Omental fat pad (tissue), 4 donors: ENCODE measurements around the gene ANKRD39. TPM values are rescaled to one million over a fixed set of nuclear protein-coding genes. Genes with fewer than 3 reads are reported as not detected.
"Not testable (repeated sequence)": the region's sequence is repeated elsewhere in the genome, so short reads cannot be mapped to it uniquely, and the experiment has no call there.

Experiments
- ATAC-seq: fragments of 150-250 bp; one replicate; pipeline ENCODE4 v1.9.1; 2016; ENCODE audit warnings: mild to moderate bottlenecking, moderate library complexity; ENCODE audit not compliant: low FRiP score
- DNase-seq: peaks from one replicate; pipeline ENCODE4 v3.0.0-alpha.2; 2019; ENCODE audit warnings: low spot score
- total RNA-seq, 4 donors: library from RNA; depleted of rRNA; stranded (reverse); fragments of >200 nt; gene quantifications; one replicate each; pipeline ENCODE4 v1.1.0, GENCODE V29; 2016
- TF ChIP-seq, protein P1 (sequence below), 3 donors: fragments of 450-650 bp; IDR thresholded peaks; one replicate each; pipeline ENCODE4 v1.5.1; 2016 to 2017; ENCODE audit warnings: antibody characterized with exemption in 3 of 3, mild to moderate bottlenecking in 3 of 3, moderate library complexity in 2 of 3

The ANKRD39 gene
- total RNA-seq, 4 donors from 2014 or later: 6.6 to 15.3 (median 10.3) TPM

- TF ChIP-seq, protein P1, sequence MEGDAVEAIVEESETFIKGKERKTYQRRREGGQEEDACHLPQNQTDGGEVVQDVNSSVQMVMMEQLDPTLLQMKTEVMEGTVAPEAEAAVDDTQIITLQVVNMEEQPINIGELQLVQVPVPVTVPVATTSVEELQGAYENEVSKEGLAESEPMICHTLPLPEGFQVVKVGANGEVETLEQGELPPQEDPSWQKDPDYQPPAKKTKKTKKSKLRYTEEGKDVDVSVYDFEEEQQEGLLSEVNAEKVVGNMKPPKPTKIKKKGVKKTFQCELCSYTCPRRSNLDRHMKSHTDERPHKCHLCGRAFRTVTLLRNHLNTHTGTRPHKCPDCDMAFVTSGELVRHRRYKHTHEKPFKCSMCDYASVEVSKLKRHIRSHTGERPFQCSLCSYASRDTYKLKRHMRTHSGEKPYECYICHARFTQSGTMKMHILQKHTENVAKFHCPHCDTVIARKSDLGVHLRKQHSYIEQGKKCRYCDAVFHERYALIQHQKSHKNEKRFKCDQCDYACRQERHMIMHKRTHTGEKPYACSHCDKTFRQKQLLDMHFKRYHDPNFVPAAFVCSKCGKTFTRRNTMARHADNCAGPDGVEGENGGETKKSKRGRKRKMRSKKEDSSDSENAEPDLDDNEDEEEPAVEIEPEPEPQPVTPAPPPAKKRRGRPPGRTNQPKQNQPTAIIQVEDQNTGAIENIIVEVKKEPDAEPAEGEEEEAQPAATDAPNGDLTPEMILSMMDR (IDR thresholded peaks at IDR 0.05): no peak
- ATAC-seq: no peak
- no peak for DNase-seq
Measured at GRCh38 chr2:96808176-96808837, 49.5 kb downstream of the ANKRD39 start.

DNA sequence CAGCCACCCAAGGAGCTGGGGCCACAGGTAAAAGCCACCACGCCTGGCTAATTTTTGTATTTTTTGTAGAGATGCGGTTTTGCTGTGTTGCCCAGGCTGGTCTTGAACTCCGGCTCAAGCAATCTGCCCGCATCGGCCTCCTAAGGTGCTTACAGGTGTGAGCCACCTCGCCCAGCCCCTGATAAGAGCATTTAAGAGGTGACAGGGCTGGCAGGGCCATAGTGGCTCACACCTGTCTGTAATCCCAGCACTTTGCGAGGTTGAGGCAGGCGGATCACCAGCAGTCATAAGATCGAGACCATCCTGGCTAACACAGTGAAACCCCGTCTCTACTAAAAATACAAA lies 50.7 kb downstream of the ANKRD39 start:
- TF ChIP-seq, protein P1 (IDR thresholded peaks at IDR 0.05): no peak
- ATAC-seq: no peak
- no peak for DNase-seq

DNA sequence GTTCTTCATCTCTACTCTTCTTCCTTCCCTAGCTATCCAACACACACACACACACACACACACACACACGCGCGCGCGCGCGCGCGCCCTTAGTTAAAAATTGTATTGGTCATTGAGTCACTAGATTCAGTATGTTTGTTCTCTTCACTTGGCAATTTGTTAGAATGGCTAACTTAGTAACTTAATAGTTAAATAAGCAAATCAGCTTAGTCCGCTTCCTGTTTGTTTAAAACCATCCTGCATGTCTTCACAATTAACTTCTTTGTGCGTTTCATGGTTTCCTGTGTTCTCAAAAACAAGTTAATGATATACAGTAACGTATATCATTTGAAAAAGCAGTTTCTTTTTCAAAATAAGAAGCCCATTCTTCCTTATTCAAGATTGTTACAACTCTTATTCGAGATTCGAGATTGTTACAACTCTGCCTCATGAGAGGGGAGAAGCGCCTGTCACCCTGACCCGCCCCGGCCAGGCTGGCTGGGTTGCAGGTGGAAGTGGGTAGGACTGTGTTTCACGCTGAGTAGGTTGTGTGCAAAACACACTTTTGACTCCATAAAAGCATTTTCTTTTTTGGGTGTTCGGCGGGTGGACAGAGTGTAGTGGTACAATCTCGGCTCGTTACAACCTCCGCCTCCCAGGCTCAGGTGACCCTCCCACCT lies 51.2 kb downstream of the ANKRD39 start:
- TF ChIP-seq, protein P1 (IDR thresholded peaks at IDR 0.05): no peak
- DNase-seq (no peak), ATAC-seq (no peak)

DNA sequence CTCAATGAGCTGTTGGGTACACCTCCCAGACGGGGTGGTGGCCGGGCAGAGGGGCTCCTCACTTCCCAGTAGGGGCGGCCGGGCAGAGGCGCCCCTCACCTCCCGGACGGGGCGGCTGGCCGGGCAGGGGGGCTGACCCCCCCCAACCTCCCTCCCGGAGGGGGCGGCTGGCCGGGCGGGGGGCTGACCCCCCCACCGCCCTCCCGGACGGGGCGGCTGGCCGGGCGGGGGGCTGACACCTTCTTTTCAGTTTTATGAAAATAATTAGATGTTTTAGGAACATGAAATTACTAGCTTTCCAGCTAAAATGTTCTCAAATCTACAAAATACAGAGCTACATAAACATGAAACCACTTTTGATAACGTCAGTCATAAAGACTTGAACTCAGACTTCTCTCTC lies 51.9 kb downstream of the ANKRD39 start:
- not testable (repeated sequence) for DNase-seq, ATAC-seq

DNA sequence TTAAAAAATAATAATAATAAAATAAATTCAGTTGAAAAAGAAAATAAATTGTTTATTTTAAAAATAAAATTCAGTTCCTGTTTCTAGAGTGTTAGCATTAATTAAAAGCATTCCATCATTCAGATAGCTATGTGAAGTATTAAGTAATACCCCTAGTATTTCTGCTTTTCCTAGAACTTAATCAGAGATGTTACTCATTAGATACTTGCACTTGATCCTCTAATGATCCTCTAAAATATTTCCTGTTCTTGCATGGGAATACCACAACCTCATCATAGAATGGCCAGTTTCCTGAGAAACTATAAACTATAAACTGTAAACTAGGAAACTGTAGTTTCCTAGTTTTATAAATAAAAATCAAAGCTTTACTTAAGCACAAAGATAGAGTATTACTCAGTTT lies 52.8 kb downstream of the ANKRD39 start:
- TF ChIP-seq, protein P1 (IDR thresholded peaks at IDR 0.05): no peak
- ATAC-seq (no peak), DNase-seq (no peak)

GRCh38 chr2:96802721-96803120 lies 55.1 kb downstream of the ANKRD39 start:
- ATAC-seq: no peak
- no peak for DNase-seq
- TF ChIP-seq, protein P1 (IDR thresholded peaks at IDR 0.05): no peak

DNA sequence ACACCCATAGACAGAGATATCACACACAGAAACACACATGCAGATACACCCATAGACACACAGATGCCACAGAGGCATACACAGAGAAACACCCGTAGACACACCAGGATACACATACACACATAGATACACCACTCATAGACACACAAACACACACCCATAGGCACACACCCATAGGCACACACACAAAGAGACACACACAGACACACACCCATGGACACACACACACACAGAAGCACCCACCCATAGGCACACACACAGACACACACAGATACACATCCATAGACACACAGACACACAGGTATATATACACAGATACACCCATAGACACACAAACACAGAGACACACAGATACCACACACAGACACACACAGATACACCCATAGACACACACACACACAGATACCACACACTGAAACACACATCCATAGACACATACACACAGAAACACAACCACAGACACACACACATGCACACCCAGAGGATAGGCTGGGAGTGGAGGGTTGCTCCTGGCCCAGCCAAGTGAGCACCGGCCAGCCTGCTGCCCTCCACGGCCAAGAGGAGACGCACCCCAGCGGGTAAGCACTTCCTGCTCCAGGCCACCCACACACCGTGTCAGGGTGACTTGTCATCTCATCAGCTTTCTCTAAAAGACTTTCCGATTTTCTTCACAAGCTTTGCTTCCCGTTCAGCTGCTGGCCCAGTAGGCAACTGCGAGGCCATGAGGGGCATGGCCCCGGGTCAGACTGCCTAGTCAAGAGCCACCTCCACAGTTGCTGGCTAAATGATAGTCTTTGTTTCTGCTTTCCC lies 55.8 kb downstream of the ANKRD39 start:
- TF ChIP-seq, protein P1 (IDR thresholded peaks at IDR 0.05): no peak
- ATAC-seq (no peak), DNase-seq (no peak)
